Calu3 (cell line): Measurements from ENCODE around the gene COL20A1. TPM values are rescaled to one million over a fixed set of nuclear protein-coding genes. Genes with fewer than 3 reads are reported as not detected.

Experiments
- BruUV-seq: library from RNA; stranded (reverse); fragments of 400-500 nt; replicated peaks from 2 replicates; lab custom pipeline; 2021; lab: Mats Ljungman, UMichigan
- CTCF ChIA-PET: fragments of 300-600 bp; sonication (Branson Sonifier 250); formaldehyde crosslinking; loops from one replicate; lab custom pipeline; 2022; ENCODE audit warnings: antibody characterized with exemption; lab: Charles Lee
- DNase-seq: peaks from one replicate; pipeline ENCODE4 v3.0.0; 2022
- H3K27ac Mint-ChIP-seq: one replicate; pipeline ENCODE4 v1.8.0; 2022; ENCODE audit warnings: mixed read lengths; ENCODE audit not compliant: unreplicated experiment
- H3K27me3 Mint-ChIP-seq: one replicate; pipeline ENCODE4 v1.8.0; 2022; ENCODE audit warnings: mixed read lengths; ENCODE audit not compliant: unreplicated experiment
- H3K36me3 Mint-ChIP-seq: one replicate; pipeline ENCODE4 v1.8.0; 2022; ENCODE audit warnings: mild to moderate bottlenecking, moderate library complexity, mixed read lengths; ENCODE audit not compliant: insufficient read depth, unreplicated experiment
- H3K4me1 Mint-ChIP-seq: one replicate; pipeline ENCODE4 v1.8.0; 2022; ENCODE audit warnings: mild to moderate bottlenecking, low read depth, mixed read lengths; ENCODE audit not compliant: unreplicated experiment
- H3K4me3 Mint-ChIP-seq: one replicate; pipeline ENCODE4 v1.8.0; 2022; ENCODE audit warnings: mild to moderate bottlenecking, low read depth, moderate library complexity, mixed read lengths; ENCODE audit not compliant: unreplicated experiment
- H3K9me3 Mint-ChIP-seq: one replicate; pipeline ENCODE4 v1.8.0; 2022; ENCODE audit warnings: low read depth, mixed read lengths; ENCODE audit not compliant: unreplicated experiment
- CTCF ChIP-seq: fragments of 200-600 bp; IDR thresholded peaks from one replicate; pipeline ENCODE4 v1.8.0; 2022; ENCODE audit warnings: antibody characterized with exemption; ENCODE audit not compliant: unreplicated experiment
- intact Hi-C: fragments of 100-400 bp; cut with micrococcal nuclease; formaldehyde crosslinking; loops from one replicate; pipeline ENCODE4 v1.10.0; 2022; ENCODE audit not compliant: unreplicated experiment
- total RNA-seq: library from RNA; stranded (reverse); gene quantifications from 2 replicates; pipeline ENCODE4 v1.2.3, GENCODE V29; 2022

Gene COL20A1
- total RNA-seq, 1 experiment from 2014 or later = not detected

- Mint-ChIP-seq H3K27me3 (peaks cover 76% of the 10 kb centered on the region), H3K9me3 (no peaks in the 10 kb centered on the region), H3K27ac (no peak overlapping the region), H3K36me3 (peaks cover 4% of the 10 kb centered on the region), H3K4me3 (no peak overlapping the region), H3K4me1 (no peaks in the 10 kb centered on the region)
- CTCF ChIA-PET = interaction anchor here (0.6 to 0.7 kb wide), 2 partner anchors 14 to 1161 kb away, joined by 3 to 4 read pairs; partner anchors contain the start of gene MTG2
- intact Hi-C loops = no loop called here
- TF ChIP-seq CTCF = no peak
- BruUV-seq = no TSS peak
- no peak for DNase-seq
Observed at GRCh38 chr20:63343460-63344445, 50.8 kb downstream of the COL20A1 start.

GRCh38 chr20:63344616-63345327 lies 51.8 kb downstream of the COL20A1 start:
- Mint-ChIP-seq H3K27ac (no peak overlapping the region), H3K27me3 (peaks cover 68% of the 10 kb centered on the region), H3K4me3 (no peak overlapping the region), H3K4me1 (no peaks in the 10 kb centered on the region), H3K9me3 (no peaks in the 10 kb centered on the region), H3K36me3 (peaks cover 5% of the 10 kb centered on the region)
- CTCF ChIA-PET = interaction anchor here (0.6 to 0.7 kb wide), 3 partner anchors 13 to 1162 kb away, joined by 3 to 4 read pairs (median 3); partner anchors contain the start of gene MTG2
- intact Hi-C loops = no loop called here
- no TSS peak for BruUV-seq
- no peak for TF ChIP-seq CTCF
- no peak for DNase-seq

GRCh38 chr20:63345328-63346100 lies 52.5 kb downstream of the COL20A1 start:
- TF ChIP-seq CTCF = no peak
- Mint-ChIP-seq H3K27me3 (peaks cover 65% of the 10 kb centered on the region), H3K4me1 (no peaks in the 10 kb centered on the region), H3K27ac (no peak overlapping the region), H3K9me3 (peaks cover 4% of the 10 kb centered on the region), H3K4me3 (no peak overlapping the region), H3K36me3 (peaks cover 12% of the 10 kb centered on the region)
- CTCF ChIA-PET = interaction anchor here (0.7 kb wide), 1 partner anchor 112 kb away, joined by 3 read pairs; no protein-coding TSS in a partner anchor
- no peak for DNase-seq
- no TSS peak for BruUV-seq
- intact Hi-C loops = no loop called here
